ENCODE measurements around the gene ATXN7. TPM values are rescaled to one million over a fixed set of nuclear protein-coding genes. Genes with fewer than 3 reads are reported as not detected.

ATXN7 gene
- total and polyA plus RNA-seq, 4 donors = 2.8 to 13.6 (median 5.6) TPM

- TF ChIP-seq, protein P1, sequence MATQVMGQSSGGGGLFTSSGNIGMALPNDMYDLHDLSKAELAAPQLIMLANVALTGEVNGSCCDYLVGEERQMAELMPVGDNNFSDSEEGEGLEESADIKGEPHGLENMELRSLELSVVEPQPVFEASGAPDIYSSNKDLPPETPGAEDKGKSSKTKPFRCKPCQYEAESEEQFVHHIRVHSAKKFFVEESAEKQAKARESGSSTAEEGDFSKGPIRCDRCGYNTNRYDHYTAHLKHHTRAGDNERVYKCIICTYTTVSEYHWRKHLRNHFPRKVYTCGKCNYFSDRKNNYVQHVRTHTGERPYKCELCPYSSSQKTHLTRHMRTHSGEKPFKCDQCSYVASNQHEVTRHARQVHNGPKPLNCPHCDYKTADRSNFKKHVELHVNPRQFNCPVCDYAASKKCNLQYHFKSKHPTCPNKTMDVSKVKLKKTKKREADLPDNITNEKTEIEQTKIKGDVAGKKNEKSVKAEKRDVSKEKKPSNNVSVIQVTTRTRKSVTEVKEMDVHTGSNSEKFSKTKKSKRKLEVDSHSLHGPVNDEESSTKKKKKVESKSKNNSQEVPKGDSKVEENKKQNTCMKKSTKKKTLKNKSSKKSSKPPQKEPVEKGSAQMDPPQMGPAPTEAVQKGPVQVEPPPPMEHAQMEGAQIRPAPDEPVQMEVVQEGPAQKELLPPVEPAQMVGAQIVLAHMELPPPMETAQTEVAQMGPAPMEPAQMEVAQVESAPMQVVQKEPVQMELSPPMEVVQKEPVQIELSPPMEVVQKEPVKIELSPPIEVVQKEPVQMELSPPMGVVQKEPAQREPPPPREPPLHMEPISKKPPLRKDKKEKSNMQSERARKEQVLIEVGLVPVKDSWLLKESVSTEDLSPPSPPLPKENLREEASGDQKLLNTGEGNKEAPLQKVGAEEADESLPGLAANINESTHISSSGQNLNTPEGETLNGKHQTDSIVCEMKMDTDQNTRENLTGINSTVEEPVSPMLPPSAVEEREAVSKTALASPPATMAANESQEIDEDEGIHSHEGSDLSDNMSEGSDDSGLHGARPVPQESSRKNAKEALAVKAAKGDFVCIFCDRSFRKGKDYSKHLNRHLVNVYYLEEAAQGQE (IDR thresholded peaks at IDR 0.05) = no peak
Measured at GRCh38 chr3:63990204-63990603, 126.5 kb downstream of the ATXN7 start (continued).

DNA sequence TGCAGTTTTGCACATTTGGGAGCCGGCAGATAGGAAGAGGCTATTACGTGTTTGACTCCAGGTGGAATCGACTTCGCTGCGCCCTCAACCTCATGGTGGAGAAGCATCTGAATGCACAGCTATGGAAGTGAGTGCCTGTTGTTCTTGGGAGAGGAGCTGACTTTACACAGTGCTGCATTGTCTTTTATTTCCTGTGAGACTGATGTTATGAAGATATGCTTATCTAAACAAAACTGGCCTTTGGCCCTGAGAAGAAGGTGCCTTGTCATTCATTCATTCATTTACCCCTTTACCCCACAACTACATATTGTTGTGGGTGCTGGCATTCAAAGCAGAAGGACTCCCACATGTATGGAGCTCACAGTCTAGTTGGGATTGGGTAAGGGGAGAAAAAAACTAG lies 127.1 kb downstream of the ATXN7 start:
- H3K36me3 ChIP-seq (ENCODE audit: control insufficient read depth in 4 of 4, insufficient read depth in 3 of 4, low read depth in 1 of 4, low read length in 3 of 4) = peaks cover 8 to 69% (median 62%) of the 10 kb centered on the region in 4 donors
- no peak for DNase-seq (ENCODE audit: low spot score)
- no peak overlapping the region for H3K27ac ChIP-seq (ENCODE audit: low read depth in 1 of 2, low read length in 2 of 2)
- no peak overlapping the region for H3K9ac ChIP-seq (ENCODE audit: low read depth in 1 of 2, low read length in 2 of 2)
- no peaks in the 10 kb centered on the region for H3K27me3 ChIP-seq (ENCODE audit: control insufficient read depth in 4 of 4, insufficient read depth in 4 of 4, low read length in 3 of 4)
- H3K4me3 ChIP-seq (ENCODE audit: low read depth in 1 of 3, low read length in 3 of 3) = no peak overlapping the region
- no peak for TF ChIP-seq ZBTB33 (IDR thresholded peaks at IDR 0.05)
- H3K9me3 ChIP-seq (ENCODE audit: control insufficient read depth in 4 of 4, low read length in 3 of 4) = no peaks in the 10 kb centered on the region
- WGBS = 91% methylated on average over 5 of the region's 5 CpGs
- H3K4me1 ChIP-seq (ENCODE audit: control insufficient read depth in 4 of 4, insufficient read depth in 4 of 4, low read length in 3 of 4) = peaks cover 0 to 2% (median 0%) of the 10 kb centered on the region in 4 donors

- no peak for DNase-seq (ENCODE audit: low spot score)
- peaks cover 8 to 74% (median 68%) of the 10 kb centered on the region in 4 donors for H3K36me3 ChIP-seq (ENCODE audit: control insufficient read depth in 4 of 4, insufficient read depth in 3 of 4, low read depth in 1 of 4, low read length in 3 of 4)
- peaks cover 0 to 2% (median 0%) of the 10 kb centered on the region in 4 donors for H3K4me1 ChIP-seq (ENCODE audit: control insufficient read depth in 4 of 4, insufficient read depth in 4 of 4, low read length in 3 of 4)
- no peak for TF ChIP-seq YY1 (IDR thresholded peaks at IDR 0.05)
- no peak for TF ChIP-seq JUND (IDR thresholded peaks at IDR 0.05)
- no peak for TF ChIP-seq TAF1 (conservative IDR thresholded peaks at IDR 0.05)
- TF ChIP-seq ZBTB33 (IDR thresholded peaks at IDR 0.05) = no peak
- TF ChIP-seq FOXA2 (IDR thresholded peaks at IDR 0.05) = no peak
- TF ChIP-seq ATF3 (IDR thresholded peaks at IDR 0.05) = no peak
- no peak for TF ChIP-seq GABPA (IDR thresholded peaks at IDR 0.05 in 1 of 2, conservative IDR thresholded peaks at IDR 0.05 in 1 of 2)
- TF ChIP-seq SP1 (IDR thresholded peaks at IDR 0.05) = no peak
- TF ChIP-seq, protein P2, sequence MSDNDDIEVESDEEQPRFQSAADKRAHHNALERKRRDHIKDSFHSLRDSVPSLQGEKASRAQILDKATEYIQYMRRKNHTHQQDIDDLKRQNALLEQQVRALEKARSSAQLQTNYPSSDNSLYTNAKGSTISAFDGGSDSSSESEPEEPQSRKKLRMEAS (IDR thresholded peaks at IDR 0.05) = no peak
- no peak for TF ChIP-seq RAD21 (IDR thresholded peaks at IDR 0.05)
- TF ChIP-seq, protein P1 (IDR thresholded peaks at IDR 0.05) = no peak
- no peak for TF ChIP-seq RXRA (IDR thresholded peaks at IDR 0.05)
- TF ChIP-seq FOXA1 (IDR thresholded peaks at IDR 0.05) = no peak
- no peak for TF ChIP-seq HNF4A (conservative IDR thresholded peaks at IDR 0.05)
- H3K27ac ChIP-seq (ENCODE audit: low read depth in 1 of 2, low read length in 2 of 2) = no peak overlapping the region
- no peak overlapping the region for H3K9ac ChIP-seq (ENCODE audit: low read depth in 1 of 2, low read length in 2 of 2)
- H3K9me3 ChIP-seq (ENCODE audit: control insufficient read depth in 4 of 4, low read length in 3 of 4) = no peaks in the 10 kb centered on the region
- H3K4me3 ChIP-seq (ENCODE audit: low read depth in 1 of 3, low read length in 3 of 3) = no peak overlapping the region
- no peaks in the 10 kb centered on the region for H3K27me3 ChIP-seq (ENCODE audit: control insufficient read depth in 4 of 4, insufficient read depth in 4 of 4, low read length in 3 of 4)
- 94% methylated on average over 3 of the region's 3 CpGs for WGBS
Measured at GRCh38 chr3:63991666-63992065, 128.0 kb downstream of the ATXN7 start.

Data from liver (tissue), 9 donors.